Common myeloid progenitor, CD34-positive (primary cell): ENCODE measurements around the gene BMPER.

Experiments used
- CTCF ChIA-PET: fragments of 350-600 bp; sonication (Branson Sonifier 250); formaldehyde crosslinking; loops from one replicate; lab custom pipeline; 2021; ENCODE audit warnings: antibody characterized with exemption; lab: Charles Lee
- POLR2A ChIA-PET: fragments of 350-600 bp; sonication (Branson Sonifier 250); formaldehyde crosslinking; loops from one replicate; lab custom pipeline; 2021; ENCODE audit warnings: antibody characterized with exemption; lab: Charles Lee
- DNase-seq, 3 donors: peaks; one replicate each; pipeline versions ENCODE4 v3.0.0 to v3.0.0-alpha.2; 2013
- H3K27ac ChIP-seq, 2 experiments: 1 replicate in 1 of 2; 2 replicates in 1 of 2; pipeline ENCODE4 v1.7.0; 2013; ENCODE audit warnings: inconsistent platforms in 2 of 2, low read length in 2 of 2, mild to moderate bottlenecking in 2 of 2, low read depth in 1 of 2, moderate library complexity in 1 of 2; ENCODE audit not compliant: severe bottlenecking in 2 of 2, insufficient read depth in 1 of 2, poor library complexity in 1 of 2
- H3K27me3 ChIP-seq, 5 experiments: replicated peaks in 2 of 5; 1 replicate in 3 of 5; 2 replicates in 2 of 5; pipeline versions ENCODE4 v1.6.1 to v1.7.0; 2013; ENCODE audit warnings: low read length in 4 of 5, mild to moderate bottlenecking in 2 of 5, moderate library complexity in 2 of 5, inconsistent platforms in 1 of 5; ENCODE audit not compliant: insufficient read depth in 5 of 5, control insufficient read depth in 4 of 5
- H3K36me3 ChIP-seq, 4 experiments: 1 replicate in 2 of 4; 2 replicates in 2 of 4; pipeline versions ENCODE4 v1.6.1 to v1.7.0; 2013; ENCODE audit warnings: low read length in 3 of 4, control low read depth in 1 of 4, mild to moderate bottlenecking in 1 of 4; ENCODE audit not compliant: control insufficient read depth in 4 of 4, insufficient read depth in 4 of 4
- H3K4me1 ChIP-seq, 4 experiments: 1 replicate in 3 of 4; 2 replicates in 1 of 4; pipeline versions ENCODE4 v1.6.1 to v1.7.1; 2013; ENCODE audit warnings: low read length in 3 of 4, mild to moderate bottlenecking in 3 of 4, control low read depth in 1 of 4, inconsistent platforms in 1 of 4, moderate library complexity in 1 of 4; ENCODE audit not compliant: control insufficient read depth in 4 of 4, insufficient read depth in 4 of 4; ENCODE audit errors: control extremely low read depth in 1 of 4
- H3K4me3 ChIP-seq, 7 experiments: 1 replicate in 4 of 7; 2 replicates in 3 of 7; pipeline versions ENCODE4 v1.5.1 to v1.7.0; 2013; ENCODE audit warnings: mild to moderate bottlenecking in 7 of 7, low read length in 6 of 7, moderate library complexity in 6 of 7, inconsistent platforms in 2 of 7, low read depth in 2 of 7, control low read depth in 1 of 7; ENCODE audit not compliant: insufficient read depth in 4 of 7, control insufficient read depth in 1 of 7; ENCODE audit errors: extremely low read depth in 1 of 7
- H3K9me3 ChIP-seq, 5 experiments: 1 replicate in 4 of 5; 2 replicates in 1 of 5; pipeline versions ENCODE4 v1.6.1 to v1.7.1; 2013; ENCODE audit warnings: low read length in 4 of 5, mild to moderate bottlenecking in 2 of 5, inconsistent platforms in 1 of 5, low read depth in 1 of 5, moderate library complexity in 1 of 5; ENCODE audit not compliant: control insufficient read depth in 4 of 5, insufficient read depth in 2 of 5; ENCODE audit errors: control extremely low read depth in 1 of 5
- WGBS: methylation state at CpG from one replicate; pipeline ENCODE4 v1.1.5; 2013; ENCODE audit not compliant: insufficient coverage; 5-methylcytosine and 5-hydroxymethylcytosine counted together

BMPER gene

DNA sequence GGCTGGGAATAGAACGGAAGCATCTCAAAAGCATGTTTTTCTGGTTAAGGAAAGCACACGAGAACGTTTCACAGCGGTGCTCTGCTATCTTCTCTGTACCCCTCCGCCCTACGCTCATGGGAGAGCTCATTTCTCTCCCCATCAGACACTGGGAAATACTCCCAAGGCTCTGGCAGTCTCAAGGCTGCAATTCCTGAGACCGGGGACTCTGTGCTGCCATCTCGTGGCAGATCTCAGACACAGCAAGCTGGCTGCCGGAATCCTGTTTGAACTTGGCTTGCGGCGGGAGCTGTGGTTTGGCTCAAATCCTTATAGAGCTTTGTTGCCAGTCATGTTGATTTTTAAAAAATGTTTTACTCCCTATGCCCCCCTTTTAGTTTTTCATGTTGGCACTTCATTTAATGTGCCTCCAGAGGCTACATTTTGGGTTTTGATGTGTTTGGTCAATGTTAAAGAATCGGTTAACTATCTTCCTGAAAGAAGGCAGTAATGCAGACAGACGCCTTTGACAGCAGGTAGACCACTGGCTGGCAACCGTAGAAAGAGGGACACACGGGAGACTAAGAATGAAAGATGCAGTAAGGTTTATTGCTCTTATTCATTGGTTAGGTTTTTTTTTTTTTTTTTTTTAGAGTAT lies 27.6 kb downstream of the BMPER start:
- no peak overlapping the region for H3K4me3 ChIP-seq
- POLR2A ChIA-PET: no interaction called here
- WGBS: 18% methylated on average over 13 of the region's 15 CpGs
- H3K27me3 ChIP-seq: peaks cover 0 to 21% (median 14%) of the 10 kb centered on the region in 5 experiments
- no peaks in the 10 kb centered on the region for H3K9me3 ChIP-seq
- H3K4me1 ChIP-seq: peaks cover 0 to 3% (median 0%) of the 10 kb centered on the region in 4 experiments
- peak; percentile 74 to 89 (median 82) for DNase-seq
- H3K27ac ChIP-seq: no peak overlapping the region
- CTCF ChIA-PET: interaction anchor here (0.6 to 6.9 kb wide), 17 partner anchors 9 to 1087 kb away, joined by 3 to 52 read pairs (median 3); no protein-coding TSS in a partner anchor
- H3K36me3 ChIP-seq: no peaks in the 10 kb centered on the region

DNA sequence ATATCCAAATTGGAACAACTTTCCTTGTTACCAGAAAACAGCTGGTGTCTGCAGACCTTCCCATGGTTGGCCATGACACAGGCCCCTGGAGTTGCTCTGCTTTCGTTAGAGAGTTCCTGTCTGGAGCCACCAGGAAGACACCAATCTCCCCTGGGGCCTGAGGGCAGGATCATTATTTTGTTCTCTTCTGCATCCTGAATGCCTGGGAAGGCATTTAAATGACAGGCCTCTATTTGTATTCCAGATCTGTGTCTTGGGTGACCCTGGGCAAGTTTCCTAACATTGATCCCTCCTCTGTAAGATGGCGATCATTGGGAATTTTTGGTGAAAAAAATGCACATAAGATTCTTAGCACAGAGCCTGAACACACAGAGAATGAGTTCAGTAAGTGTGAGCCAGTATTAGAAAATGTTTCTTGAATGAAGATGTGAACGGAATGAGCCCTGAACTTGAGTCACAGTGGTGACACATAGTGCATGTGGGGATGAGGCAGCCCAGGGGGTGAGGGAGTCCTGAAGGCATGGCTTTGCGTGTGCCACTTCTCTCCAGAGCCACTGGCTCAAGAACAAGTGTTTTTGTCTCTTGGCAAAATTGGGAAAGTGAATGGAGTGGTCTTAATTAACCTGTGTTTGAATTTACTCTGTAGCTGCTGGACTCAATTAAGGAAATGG lies 28.4 kb downstream of the BMPER start:
- Histone ChIP-seq H3K27me3 (peaks cover 0 to 21% (median 12%) of the 10 kb centered on the region in 5 experiments), H3K4me3 (no peak overlapping the region), H3K27ac (no peak overlapping the region), H3K9me3 (no peaks in the 10 kb centered on the region), H3K36me3 (no peaks in the 10 kb centered on the region), H3K4me1 (peaks cover 0 to 3% (median 0%) of the 10 kb centered on the region in 4 experiments)
- CTCF ChIA-PET: interaction anchor here (0.6 to 6.9 kb wide), 12 partner anchors 12 to 1087 kb away, joined by 3 to 52 read pairs (median 4); no protein-coding TSS in a partner anchor
- DNase-seq: peak in 2 of 3 donors; percentile 5 to 12
- POLR2A ChIA-PET: no interaction called here
- 83% methylated on average over 4 of the region's 4 CpGs for WGBS

DNA sequence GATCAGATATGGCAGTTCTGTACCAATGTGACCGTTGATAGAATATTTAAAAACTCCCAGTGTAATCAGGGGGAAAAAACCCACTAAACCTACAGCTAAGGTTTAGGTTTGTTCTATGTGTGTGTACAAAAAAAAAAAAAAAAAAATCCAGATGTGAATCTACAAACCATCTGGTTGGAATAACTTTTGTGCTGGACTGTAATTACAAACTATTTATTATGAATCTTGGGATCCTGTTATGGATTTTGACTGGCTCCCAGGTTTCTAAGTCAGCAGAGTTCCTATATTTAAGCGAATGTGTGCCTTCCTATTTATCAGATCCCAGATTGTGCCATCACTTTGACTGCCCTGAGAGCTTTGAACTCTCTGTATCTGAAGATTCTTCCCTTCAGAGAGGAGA lies 29.1 kb downstream of the BMPER start:
- no peak for DNase-seq
- Histone ChIP-seq H3K4me3 (no peak overlapping the region), H3K27me3 (peaks cover 0 to 21% (median 12%) of the 10 kb centered on the region in 5 experiments), H3K36me3 (no peaks in the 10 kb centered on the region), H3K9me3 (no peaks in the 10 kb centered on the region), H3K4me1 (peaks cover 0 to 3% (median 0%) of the 10 kb centered on the region in 4 experiments), H3K27ac (no peak overlapping the region)
- ChIA-PET CTCF (interaction anchor here (0.9 to 6.9 kb wide), 5 partner anchors 13 to 177 kb away, joined by 3 to 52 read pairs (median 4); no protein-coding TSS in a partner anchor), POLR2A (no interaction called here)
- WGBS: 100% methylated on average over 1 of the region's 2 CpGs

DNA sequence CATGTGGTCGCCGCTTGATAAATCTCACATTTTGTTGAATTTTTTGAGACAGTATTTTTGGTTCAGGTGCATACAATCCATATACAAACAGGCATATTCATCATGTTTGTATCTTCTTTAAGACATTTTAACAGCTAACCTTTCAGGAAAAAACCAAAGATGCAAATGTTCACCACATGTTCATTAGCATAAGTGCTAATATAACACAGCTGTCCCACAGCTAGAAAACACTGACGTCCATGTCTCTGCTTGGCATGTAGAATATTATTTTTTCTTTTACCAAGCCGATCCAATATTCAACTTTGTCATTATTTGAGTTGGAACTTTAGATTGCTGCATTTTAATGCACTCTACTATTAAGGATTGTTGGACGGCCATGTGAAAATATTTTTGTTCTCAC lies 31.2 kb downstream of the BMPER start:
- ChIA-PET CTCF (interaction anchor here (0.7 to 1.0 kb wide), 2 partner anchors 15 to 139 kb away, joined by 3 read pairs; no protein-coding TSS in a partner anchor), POLR2A (no interaction called here)
- no peak overlapping the region for H3K27ac ChIP-seq
- WGBS: 100% methylated on average over 1 of the region's 5 CpGs
- no peak for DNase-seq
- peaks cover 0 to 3% (median 0%) of the 10 kb centered on the region in 4 experiments for H3K4me1 ChIP-seq
- no peaks in the 10 kb centered on the region for H3K9me3 ChIP-seq
- no peaks in the 10 kb centered on the region for H3K36me3 ChIP-seq
- H3K27me3 ChIP-seq: peaks cover 0 to 20% (median 10%) of the 10 kb centered on the region in 5 experiments
- no peak overlapping the region for H3K4me3 ChIP-seq

DNA sequence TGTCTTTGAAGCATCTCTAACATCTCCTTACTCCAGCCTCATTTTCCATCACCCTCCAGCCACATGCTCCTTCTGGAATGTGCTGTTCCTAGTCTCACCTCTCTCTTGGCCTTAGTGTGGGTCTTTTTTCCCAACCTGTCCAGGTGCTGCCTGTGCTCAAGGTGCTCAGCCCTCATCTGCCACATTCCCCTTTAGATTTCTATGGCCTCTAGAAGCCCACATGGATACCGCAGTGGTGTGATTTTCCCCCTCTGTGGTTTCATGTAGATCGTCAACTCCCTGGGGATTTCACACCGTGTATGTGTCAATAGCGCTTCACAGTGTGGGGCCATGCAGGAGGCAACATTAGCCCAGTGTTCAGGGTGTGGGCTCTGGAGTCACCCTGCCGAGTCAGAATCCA lies 32.5 kb downstream of the BMPER start:
- POLR2A ChIA-PET: interaction anchor here (0.6 to 0.7 kb wide), 2 partner anchors 45 to 951 kb away, joined by 3 to 4 read pairs; no protein-coding TSS in a partner anchor
- 92% methylated on average over 4 of the region's 5 CpGs for WGBS
- Histone ChIP-seq H3K27ac (no peak overlapping the region), H3K9me3 (no peaks in the 10 kb centered on the region), H3K36me3 (no peaks in the 10 kb centered on the region), H3K4me3 (no peak overlapping the region), H3K4me1 (peaks cover 0 to 3% (median 0%) of the 10 kb centered on the region in 4 experiments), H3K27me3 (peaks cover 0 to 15% (median 7%) of the 10 kb centered on the region in 5 experiments)
- CTCF ChIA-PET: no interaction called here
- DNase-seq: no peak

DNA sequence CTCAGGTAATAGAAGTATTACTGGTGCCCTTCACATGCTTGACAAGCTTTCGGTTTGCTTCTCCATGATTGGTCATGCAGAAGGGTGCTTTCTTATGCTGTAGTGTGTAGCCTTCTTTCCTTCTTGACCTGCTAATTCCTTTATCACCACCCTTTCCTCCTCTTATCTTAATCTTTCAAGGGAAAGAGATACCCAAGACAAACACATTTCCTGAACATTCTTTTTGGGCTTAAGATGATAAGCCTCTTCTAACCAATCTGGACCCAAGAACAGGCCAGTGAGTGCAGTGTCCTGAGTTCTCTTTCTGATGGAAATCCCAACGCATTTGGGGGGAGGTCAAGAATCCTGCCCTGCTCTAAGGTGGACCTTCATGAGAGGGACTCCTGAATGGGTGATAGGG lies 33.8 kb downstream of the BMPER start:
- POLR2A ChIA-PET: no interaction called here
- no peaks in the 10 kb centered on the region for H3K4me1 ChIP-seq
- 100% methylated on average over 2 of the region's 2 CpGs for WGBS
- CTCF ChIA-PET: interaction anchor here (1.4 kb wide), 1 partner anchor 17 kb away, joined by 3 read pairs; no protein-coding TSS in a partner anchor
- no peaks in the 10 kb centered on the region for H3K9me3 ChIP-seq
- no peak for DNase-seq
- no peaks in the 10 kb centered on the region for H3K36me3 ChIP-seq
- no peak overlapping the region for H3K27ac ChIP-seq
- no peak overlapping the region for H3K4me3 ChIP-seq
- H3K27me3 ChIP-seq: peaks cover 0 to 9% (median 3%) of the 10 kb centered on the region in 5 experiments

DNA sequence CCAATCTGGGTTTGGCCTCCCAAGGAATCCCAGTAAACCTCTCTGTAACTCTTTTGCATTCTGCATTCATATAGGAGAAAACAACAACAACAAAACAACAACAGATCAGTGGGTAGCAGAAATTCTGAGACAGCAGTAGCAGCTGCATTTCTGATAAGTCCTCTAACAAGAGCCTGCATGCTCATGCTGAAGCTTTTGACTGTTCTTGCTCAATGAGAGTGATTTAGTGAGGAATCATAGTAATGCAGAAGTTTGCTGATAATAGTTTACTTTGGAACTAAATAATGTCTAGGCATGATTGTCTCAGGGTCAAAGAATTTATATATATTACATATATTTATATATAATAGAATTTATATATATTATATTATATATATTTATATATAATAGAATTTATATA lies 35.2 kb downstream of the BMPER start:
- Histone ChIP-seq H3K27ac (no peak overlapping the region), H3K27me3 (peaks cover 0 to 7% (median 3%) of the 10 kb centered on the region in 5 experiments), H3K36me3 (no peaks in the 10 kb centered on the region), H3K4me3 (no peak overlapping the region), H3K4me1 (no peaks in the 10 kb centered on the region), H3K9me3 (no peaks in the 10 kb centered on the region)
- no peak for DNase-seq
- ChIA-PET POLR2A (no interaction called here), CTCF (no interaction called here)
